Panc1 (cell line): ENCODE measurements around the gene KIF25. TPM values are rescaled to one million over a fixed set of nuclear protein-coding genes. Genes with fewer than 3 reads are reported as not detected.
A peak's percentile ranks its signal among the peaks of the same experiment; 100 is the strongest.

Experiments
- ATAC-seq: fragments of 200-7000 bp; cut with Tn5 transposase; 2 replicates; pipeline ENCODE4 v1.9.1; 2020; ENCODE audit warnings: mild to moderate bottlenecking, moderate library complexity
- BruUV-seq: library from RNA; stranded (reverse); fragments of 400-500 nt; replicated peaks from 2 replicates; lab custom pipeline; 2021; lab: Mats Ljungman, UMichigan
- CTCF ChIA-PET: fragments of 300-600 bp; sonication (Branson Sonifier 250); formaldehyde crosslinking; loops from one replicate; lab custom pipeline; 2022; ENCODE audit warnings: antibody characterized with exemption; lab: Charles Lee
- POLR2A ChIA-PET: fragments of 300-600 bp; sonication (Branson Sonifier 250); formaldehyde crosslinking; loops from one replicate; lab custom pipeline; 2022; ENCODE audit warnings: antibody characterized with exemption; lab: Charles Lee
- DNase-seq: peaks from one replicate; pipeline ENCODE4 v3.0.0-alpha.2; 2010; ENCODE audit warnings: low read depth, low spot score
- H3K27ac ChIP-seq: 2 replicates; pipeline ENCODE4 v1.5.1; 2011; ENCODE audit warnings: mild to moderate bottlenecking, low read length, inconsistent platforms
- H3K27me3 ChIP-seq: fragments of 200-500 bp; sonication (Bioruptor generic); 2 replicates; pipeline ENCODE4 v1.6.0; 2014; ENCODE audit warnings: low read length, inconsistent platforms; ENCODE audit not compliant: control insufficient read depth, insufficient read depth
- H3K36me3 ChIP-seq: fragments of 200-500 bp; sonication (Bioruptor generic); 2 replicates; pipeline ENCODE4 v1.5.1; 2014; ENCODE audit warnings: inconsistent platforms, mild to moderate bottlenecking, low read length, moderate library complexity; ENCODE audit not compliant: control insufficient read depth, insufficient read depth
- H3K4me1 ChIP-seq: 2 replicates; pipeline ENCODE4 v1.5.1; 2011; ENCODE audit warnings: inconsistent platforms, mild to moderate bottlenecking, low read length, moderate library complexity; ENCODE audit not compliant: control insufficient read depth, insufficient read depth
- H3K4me3 ChIP-seq, 2 experiments: 2 replicates each; pipeline ENCODE4 v1.5.1; 2011 to 2012; ENCODE audit warnings: low read depth in 2 of 2, low read length in 2 of 2, mild to moderate bottlenecking in 2 of 2, inconsistent platforms in 1 of 2, moderate library complexity in 1 of 2
- H3K9me3 ChIP-seq: fragments of 200-500 bp; sonication (Bioruptor generic); 2 replicates; pipeline ENCODE4 v1.5.1; 2014; ENCODE audit warnings: low read depth, mild to moderate bottlenecking, inconsistent platforms, low read length, moderate library complexity; ENCODE audit not compliant: control insufficient read depth, insufficient read depth
- POLR2AphosphoS5 ChIP-seq: IDR thresholded peaks from 2 replicates; pipeline ENCODE4 v1.6.1; 2012; ENCODE audit warnings: mild to moderate bottlenecking, low read depth, low read length, moderate library complexity
- REST ChIP-seq, 2 experiments: IDR thresholded peaks; 2 replicates each; pipeline ENCODE4 v1.6.1; 2011 to 2012; ENCODE audit warnings: low read depth in 2 of 2, control low read depth in 1 of 2, low read length in 1 of 2, mild to moderate bottlenecking in 1 of 2, moderate library complexity in 1 of 2; ENCODE audit not compliant: insufficient read depth in 1 of 2
- SIN3A ChIP-seq: IDR thresholded peaks from 2 replicates; pipeline ENCODE4 v1.6.1; 2012; ENCODE audit warnings: low read depth, mild to moderate bottlenecking, low read length, moderate library complexity, borderline replicate concordance; ENCODE audit not compliant: insufficient read depth
- TCF7L2 ChIP-seq: IDR thresholded peaks from 2 replicates; pipeline ENCODE4 v1.6.1; 2011; ENCODE audit warnings: mild to moderate bottlenecking, low read depth, low read length, inconsistent platforms
- in situ Hi-C: cut with HindIII; loops from 2 replicates; pipeline ENCODE4 v1.10.0; 2016; ENCODE audit warnings: low sequenced_read_pairs, low pct_unique_long_range_greater_than_20kb
- intact Hi-C: fragments of 100-400 bp; cut with micrococcal nuclease; formaldehyde crosslinking; loops from one replicate; pipeline ENCODE4 v1.10.0; 2022; ENCODE audit not compliant: unreplicated experiment
- total RNA-seq: library from RNA; stranded (reverse); gene quantifications from one replicate; pipeline ENCODE4 v1.2.1, GENCODE V29; 2021; ENCODE audit not compliant: unreplicated experiment
- TF ChIP-seq, protein P1 (sequence below): fragments of 450-650 bp; IDR thresholded peaks from 2 replicates; pipeline ENCODE4 v1.5.1; 2017; ENCODE audit warnings: mild to moderate bottlenecking

Gene KIF25
- total RNA-seq, 1 experiment from 2014 or later, result 0.44 TPM

GRCh38 chr6:168013250-168013915 lies 15.9 kb downstream of the KIF25 start:
- Histone ChIP-seq H3K9me3 (peaks cover 20% of the 10 kb centered on the region), H3K36me3 (no peaks in the 10 kb centered on the region), H3K27me3 (no peaks in the 10 kb centered on the region), H3K4me1 (peaks cover under 1% of the 10 kb centered on the region; the same call in 1 of the 2 replicates), H3K27ac (no peak overlapping the region), H3K4me3 (no peak overlapping the region)
- in situ Hi-C loops, result no loop called here
- no peak for DNase-seq
- CTCF ChIA-PET, result no interaction called here
- TF ChIP-seq SIN3A (no peak), REST (IDR thresholded peaks at IDR 0.05; ENCODE audit: insufficient read depth in 1 of 2, low read depth in 2 of 2, low read length in 1 of 2) (no peak), POLR2AphosphoS5 (no peak), TCF7L2 (no peak)
- TF ChIP-seq, protein P1, sequence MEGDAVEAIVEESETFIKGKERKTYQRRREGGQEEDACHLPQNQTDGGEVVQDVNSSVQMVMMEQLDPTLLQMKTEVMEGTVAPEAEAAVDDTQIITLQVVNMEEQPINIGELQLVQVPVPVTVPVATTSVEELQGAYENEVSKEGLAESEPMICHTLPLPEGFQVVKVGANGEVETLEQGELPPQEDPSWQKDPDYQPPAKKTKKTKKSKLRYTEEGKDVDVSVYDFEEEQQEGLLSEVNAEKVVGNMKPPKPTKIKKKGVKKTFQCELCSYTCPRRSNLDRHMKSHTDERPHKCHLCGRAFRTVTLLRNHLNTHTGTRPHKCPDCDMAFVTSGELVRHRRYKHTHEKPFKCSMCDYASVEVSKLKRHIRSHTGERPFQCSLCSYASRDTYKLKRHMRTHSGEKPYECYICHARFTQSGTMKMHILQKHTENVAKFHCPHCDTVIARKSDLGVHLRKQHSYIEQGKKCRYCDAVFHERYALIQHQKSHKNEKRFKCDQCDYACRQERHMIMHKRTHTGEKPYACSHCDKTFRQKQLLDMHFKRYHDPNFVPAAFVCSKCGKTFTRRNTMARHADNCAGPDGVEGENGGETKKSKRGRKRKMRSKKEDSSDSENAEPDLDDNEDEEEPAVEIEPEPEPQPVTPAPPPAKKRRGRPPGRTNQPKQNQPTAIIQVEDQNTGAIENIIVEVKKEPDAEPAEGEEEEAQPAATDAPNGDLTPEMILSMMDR, result no peak
- intact Hi-C loops, result no loop called here
- POLR2A ChIA-PET, result no interaction called here
- no TSS peak for BruUV-seq
- peak; percentile 68 for ATAC-seq

GRCh38 chr6:168014428-168014827 lies 17.0 kb downstream of the KIF25 start:
- Histone ChIP-seq H3K9me3 (peaks cover 20% of the 10 kb centered on the region), H3K4me3 (no peak overlapping the region), H3K27me3 (no peaks in the 10 kb centered on the region), H3K36me3 (no peaks in the 10 kb centered on the region), H3K4me1 (no peaks in the 10 kb centered on the region), H3K27ac (no peak overlapping the region)
- CTCF ChIA-PET, result no interaction called here
- intact Hi-C loops, result no loop called here
- in situ Hi-C loops, result no loop called here
- no peak for DNase-seq
- ATAC-seq, result no peak
- POLR2A ChIA-PET, result interaction anchor here (0.6 kb wide), 1 partner anchor 19 kb away, joined by 5 read pairs; no protein-coding TSS in a partner anchor
- TF ChIP-seq, protein P1, result no peak
- TF ChIP-seq TCF7L2, result no peak
- TF ChIP-seq POLR2AphosphoS5, result no peak
- TF ChIP-seq REST (IDR thresholded peaks at IDR 0.05; ENCODE audit: insufficient read depth in 1 of 2, low read depth in 2 of 2, low read length in 1 of 2), result no peak
- no peak for TF ChIP-seq SIN3A
- BruUV-seq, result no TSS peak
